BJ (cell line): ENCODE data around the gene LDLRAD4. TPM values are rescaled to one million over a fixed set of nuclear protein-coding genes. Genes with fewer than 3 reads are reported as not detected.

Source experiments
- CTCF ChIA-PET: fragments of 350-600 bp; formaldehyde crosslinking; extraction: SDS; loops from one replicate; lab custom pipeline; 2021; ENCODE audit warnings: antibody characterized with exemption, inconsistent platforms; lab: Yijun Ruan, JAX
- POLR2A ChIA-PET: fragments of 300-600 bp; sonication (Branson Sonifier 250); formaldehyde crosslinking; extraction: SDS; loops from one replicate; lab custom pipeline; 2021; ENCODE audit warnings: antibody characterized with exemption; lab: Charles Lee
- DNase-seq: peaks from one replicate; pipeline ENCODE4 v3.0.0-alpha.2; 2011; ENCODE audit warnings: low read depth
- H3K27me3 ChIP-seq: 2 replicates; pipeline ENCODE4 v1.6.0; 2011; ENCODE audit warnings: low read length; ENCODE audit not compliant: control insufficient read depth, insufficient read depth
- H3K36me3 ChIP-seq: 2 replicates; pipeline ENCODE4 v1.5.1; 2011; ENCODE audit warnings: low read length; ENCODE audit not compliant: control insufficient read depth, insufficient read depth
- H3K4me3 ChIP-seq: 2 replicates; pipeline ENCODE4 v1.5.1; 2011; ENCODE audit warnings: low read depth, mild to moderate bottlenecking, control low read depth, low read length
- polyA plus RNA-seq: library from polyadenylated mRNA; depleted of rRNA; stranded (reverse); fragments of >200 nt; gene quantifications from 2 replicates; pipeline ENCODE4 v1.2.3, GENCODE V29; 2011
- TF ChIP-seq, protein P1 (sequence below): IDR thresholded peaks from 2 replicates; pipeline ENCODE4 v1.5.1; 2011; ENCODE audit warnings: low read depth, mild to moderate bottlenecking, control low read depth, inconsistent platforms, low read length, moderate library complexity; ENCODE audit not compliant: insufficient read depth

The LDLRAD4 gene
- polyA plus RNA-seq, 1 experiment = not detected

- DNase-seq = no peak
- H3K4me3 ChIP-seq = no peak overlapping the region
- TF ChIP-seq, protein P1, sequence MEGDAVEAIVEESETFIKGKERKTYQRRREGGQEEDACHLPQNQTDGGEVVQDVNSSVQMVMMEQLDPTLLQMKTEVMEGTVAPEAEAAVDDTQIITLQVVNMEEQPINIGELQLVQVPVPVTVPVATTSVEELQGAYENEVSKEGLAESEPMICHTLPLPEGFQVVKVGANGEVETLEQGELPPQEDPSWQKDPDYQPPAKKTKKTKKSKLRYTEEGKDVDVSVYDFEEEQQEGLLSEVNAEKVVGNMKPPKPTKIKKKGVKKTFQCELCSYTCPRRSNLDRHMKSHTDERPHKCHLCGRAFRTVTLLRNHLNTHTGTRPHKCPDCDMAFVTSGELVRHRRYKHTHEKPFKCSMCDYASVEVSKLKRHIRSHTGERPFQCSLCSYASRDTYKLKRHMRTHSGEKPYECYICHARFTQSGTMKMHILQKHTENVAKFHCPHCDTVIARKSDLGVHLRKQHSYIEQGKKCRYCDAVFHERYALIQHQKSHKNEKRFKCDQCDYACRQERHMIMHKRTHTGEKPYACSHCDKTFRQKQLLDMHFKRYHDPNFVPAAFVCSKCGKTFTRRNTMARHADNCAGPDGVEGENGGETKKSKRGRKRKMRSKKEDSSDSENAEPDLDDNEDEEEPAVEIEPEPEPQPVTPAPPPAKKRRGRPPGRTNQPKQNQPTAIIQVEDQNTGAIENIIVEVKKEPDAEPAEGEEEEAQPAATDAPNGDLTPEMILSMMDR = no peak
- ChIA-PET CTCF (interaction anchor here (1.0 kb wide), 1 partner anchor 9 kb away, joined by 5 read pairs; no protein-coding TSS in a partner anchor), POLR2A (no interaction called here)
- H3K27me3 ChIP-seq = peaks cover 2% of the 10 kb centered on the region; the same call in 1 of the 2 replicates
- H3K36me3 ChIP-seq = no peaks in the 10 kb centered on the region
These were observed 31.1 kb upstream of the LDLRAD4 start for GRCh38 chr18:13187498-13187897.

- TF ChIP-seq, protein P1 = no peak
- DNase-seq = no peak
- Histone ChIP-seq H3K27me3 (no peaks in the 10 kb centered on the region; the same call in 1 of the 2 replicates), H3K4me3 (no peak overlapping the region), H3K36me3 (no peaks in the 10 kb centered on the region)
- ChIA-PET POLR2A (no interaction called here), CTCF (no interaction called here)
These were observed 27.5 kb upstream of the LDLRAD4 start for GRCh38 chr18:13191031-13191430.

DNA sequence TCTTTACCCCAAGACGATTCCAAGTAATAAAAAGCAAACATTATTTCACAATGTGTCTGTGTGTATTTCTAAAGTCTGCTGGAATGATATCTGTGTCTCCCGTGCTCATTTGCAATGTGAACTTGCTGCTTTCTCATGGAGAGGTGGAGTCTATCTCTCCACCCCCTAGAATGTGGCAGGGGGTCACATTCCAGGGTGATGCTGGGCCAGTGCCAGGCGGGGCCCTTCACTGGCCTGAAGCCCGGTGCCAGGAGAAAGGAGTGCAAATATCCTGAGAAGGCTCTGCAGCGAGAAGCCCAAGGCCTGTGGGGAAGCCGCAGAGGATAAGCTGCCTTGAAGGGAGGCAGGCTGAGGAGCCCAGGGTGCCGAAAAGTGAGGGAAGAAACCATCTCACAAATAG is 26.8 kb upstream of the LDLRAD4 start:
- POLR2A ChIA-PET = no interaction called here
- no peak for DNase-seq
- no peaks in the 10 kb centered on the region; the same call in 1 of the 2 replicates for H3K27me3 ChIP-seq
- no peak overlapping the region for H3K4me3 ChIP-seq
- CTCF ChIA-PET = no interaction called here
- H3K36me3 ChIP-seq = no peaks in the 10 kb centered on the region
- TF ChIP-seq, protein P1 = no peak

GRCh38 chr18:13192970-13193369 is 25.6 kb upstream of the LDLRAD4 start:
- Histone ChIP-seq H3K4me3 (no peak overlapping the region), H3K36me3 (no peaks in the 10 kb centered on the region), H3K27me3 (no peaks in the 10 kb centered on the region; the same call in 1 of the 2 replicates)
- ChIA-PET POLR2A (no interaction called here), CTCF (no interaction called here)
- no peak for DNase-seq
- TF ChIP-seq, protein P1 = no peak

DNA sequence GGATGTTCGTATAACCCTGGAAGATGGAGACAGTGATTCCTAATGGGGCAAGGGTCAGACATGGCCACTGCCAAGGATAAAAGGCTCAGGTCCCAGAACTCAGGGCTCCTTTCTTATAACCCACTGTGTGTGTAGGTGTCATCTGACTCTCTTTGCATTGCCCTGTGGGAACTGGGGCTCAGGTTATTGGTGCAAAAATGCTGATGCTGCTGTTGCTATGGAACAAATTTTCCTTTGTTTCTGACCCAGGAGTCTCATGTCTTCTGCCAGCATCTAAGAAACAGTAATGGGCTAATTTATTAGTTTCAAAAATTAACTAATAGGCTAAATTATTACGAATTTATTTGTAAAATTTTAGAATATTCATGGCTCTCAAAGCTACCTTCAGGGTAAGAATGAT is 24.3 kb upstream of the LDLRAD4 start:
- Histone ChIP-seq H3K36me3 (no peaks in the 10 kb centered on the region), H3K4me3 (no peak overlapping the region), H3K27me3 (no peaks in the 10 kb centered on the region; the same call in 1 of the 2 replicates)
- no peak for DNase-seq
- CTCF ChIA-PET = no interaction called here
- POLR2A ChIA-PET = no interaction called here
- TF ChIP-seq, protein P1 = no peak
